K562 (cell line): ENCODE results near the gene YPEL5. TPM values are rescaled to one million over a fixed set of nuclear protein-coding genes. Genes with fewer than 3 reads are reported as not detected.

Experiments
- CBFA2T3 ChIP-seq: fragments of 450-650 bp; IDR thresholded peaks from 2 replicates; pipeline ENCODE4 v1.6.1; 2017
- MAFF ChIP-seq: IDR thresholded peaks from 2 replicates; pipeline ENCODE4 v1.6.1; 2012; ENCODE audit warnings: low read length, improper control_type of control experiment
- POLR2AphosphoS5 ChIP-seq: IDR thresholded peaks from 2 replicates; pipeline ENCODE4 v1.6.1; 2011; ENCODE audit warnings: mild to moderate bottlenecking, low read depth, low read length, moderate library complexity; ENCODE audit not compliant: control insufficient read depth, insufficient read depth
- RAD21 ChIP-seq, 2 experiments: fragments of 250-450 bp in 1 of 2; fragments of 450-650 bp in 1 of 2; sonication (Bioruptor Pico) in 1 of 2; formaldehyde crosslinking in 1 of 2; IDR thresholded peaks in 1 of 2; conservative IDR thresholded peaks in 1 of 2; 2 replicates each; pipeline versions ENCODE4 v1.4.0 to v1.8.0; 2020 to 2022; ENCODE audit warnings: mild to moderate bottlenecking in 2 of 2, moderate library complexity in 1 of 2
- RBM14 ChIP-seq: fragments of 200-400 bp; formaldehyde crosslinking; IDR thresholded peaks from 2 replicates; pipeline ENCODE4 v1.6.1; 2018; ENCODE audit warnings: low read depth, mild to moderate bottlenecking, low read length, moderate library complexity, borderline replicate concordance; ENCODE audit not compliant: insufficient read depth
- TEAD1 ChIP-seq, 2 experiments: fragments of 450-650 bp in 1 of 2; sonication (generic) in 1 of 2; formaldehyde crosslinking; IDR thresholded peaks; 2 replicates each; pipeline versions ENCODE4 v1.4.0 to v1.8.0; 2020 to 2022; ENCODE audit warnings: mild to moderate bottlenecking in 2 of 2, missing genetic modification reagents in 1 of 2
- ZKSCAN3 ChIP-seq: fragments of 250-450 bp; sonication (Bioruptor Pico); IDR thresholded peaks from 2 replicates; pipeline ENCODE4 v1.4.0; 2020
- ZNF217 ChIP-seq: sonication (generic); formaldehyde crosslinking; IDR thresholded peaks from 2 replicates; pipeline ENCODE4 v1.8.0; 2022; ENCODE audit warnings: mild to moderate bottlenecking, missing genetic modification reagents
- ZNF507 ChIP-seq: conservative IDR thresholded peaks from 2 replicates; pipeline ENCODE4 v1.6.1; 2017; ENCODE audit warnings: missing genetic modification characterization, missing compliant biosample characterization
- ZNF717 ChIP-seq: fragments of 250-450 bp; sonication (Bioruptor Pico); IDR thresholded peaks from 2 replicates; pipeline ENCODE4 v1.5.0; 2021
- ZNF780A ChIP-seq: fragments of 250-450 bp; sonication (Bioruptor Pico); IDR thresholded peaks from 2 replicates; pipeline ENCODE4 v1.5.0; 2021; ENCODE audit warnings: mild to moderate bottlenecking
- ZZZ3 ChIP-seq: fragments of 450-650 bp; IDR thresholded peaks from 2 replicates; pipeline ENCODE4 v1.6.1; 2016; ENCODE audit warnings: antibody characterized with exemption, mild to moderate bottlenecking, moderate library complexity
- polyA plus RNA-seq, 8 experiments: library from polyadenylated mRNA; depleted of rRNA in 4 of 8; stranded (reverse) in 5 of 8; unstranded in 3 of 8; fragments of >200 nt; fragmentation: Nextera tagmentation in 2 of 8; fragmentation: Illumina TruSeq in 1 of 8; extraction: Ambion mirVana in 2 of 8; extraction: Trizol in 1 of 8; gene quantifications; 2 replicates each; pipeline versions ENCODE4 v1.2.1 to v1.2.3, GENCODE V29; 2011 to 2014; ENCODE audit warnings: inconsistent platforms in 1 of 8, missing spikeins in 1 of 8
- total RNA-seq, 7 experiments: library from RNA; depleted of rRNA in 6 of 7; stranded (reverse); fragments of >200 nt in 6 of 7; fragmentation: Illumina TruSeq in 2 of 7; extraction: Trizol in 2 of 7; gene quantifications; 2 replicates each; pipeline versions ENCODE4 v1.2.1 to v1.2.3, GENCODE V29; 2011 to 2021; ENCODE audit warnings: low replicate concordance in 1 of 7
- TF ChIP-seq, protein P1 (sequence below): fragments of 450-650 bp; IDR thresholded peaks from 2 replicates; pipeline ENCODE4 v1.6.1; 2016; ENCODE audit warnings: low read depth
- TF ChIP-seq, protein P2 (sequence below): fragments of 450-650 bp; IDR thresholded peaks from 2 replicates; pipeline ENCODE4 v1.7.1; 2018; ENCODE audit warnings: mild to moderate bottlenecking, low read depth; ENCODE audit not compliant: partially characterized antibody
- TF ChIP-seq, protein P3 (sequence below): fragments of 250-450 bp; sonication (Bioruptor Pico); IDR thresholded peaks from 2 replicates; pipeline ENCODE4 v1.8.0; 2021; ENCODE audit warnings: moderate library complexity, mild to moderate bottlenecking, inconsistent platforms

Gene YPEL5
- total and polyA plus RNA-seq, 9 of the 15 experiments (the other 6 are each of a cell fraction or from before 2014, with no cell fraction given): 5.4 to 34.4 (median 12.3) TPM

DNA sequence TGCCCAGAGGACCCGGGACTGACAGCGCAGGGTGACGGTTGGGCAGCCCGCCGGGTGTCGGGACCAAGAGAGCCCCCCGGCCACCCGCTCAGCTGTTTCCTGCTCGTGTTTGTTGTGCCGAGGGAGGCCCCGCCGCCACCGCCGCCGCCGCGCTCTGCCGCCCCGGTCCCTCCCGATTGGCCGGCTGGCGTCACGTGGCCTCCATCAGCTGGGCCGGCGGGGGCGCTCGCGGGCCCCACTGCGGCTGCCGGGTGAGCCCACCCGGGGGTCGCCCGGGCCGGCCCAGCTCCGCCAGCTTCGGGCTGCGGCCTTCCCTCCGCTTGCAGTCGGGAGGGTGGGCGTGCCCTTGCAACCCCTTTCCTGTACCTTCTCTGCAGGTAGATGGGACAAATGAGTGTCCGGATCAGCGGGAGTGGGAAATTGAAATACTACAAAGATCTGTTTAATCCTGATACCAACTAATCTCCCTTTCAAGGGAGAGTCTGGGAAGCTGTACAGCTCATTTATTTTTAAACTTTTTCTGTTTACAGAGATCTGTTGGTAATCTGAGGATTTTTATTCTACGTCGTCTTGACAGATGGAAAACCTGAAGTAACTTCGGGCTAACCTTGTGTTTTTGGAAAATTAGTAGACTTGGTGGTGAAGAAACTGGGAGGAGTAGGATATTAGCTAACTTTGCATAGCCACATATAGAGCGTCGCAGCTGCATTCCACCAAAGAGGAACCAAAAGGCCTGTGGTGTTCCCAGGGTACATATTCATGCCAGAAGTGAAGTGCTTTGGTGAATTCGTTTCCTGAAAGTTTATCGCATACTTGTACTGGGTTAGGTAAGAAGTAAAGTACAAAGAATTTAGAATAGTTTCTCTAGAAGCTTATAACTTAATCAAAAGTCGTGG, 1.2 kb downstream of the YPEL5 start (continued):
- TF ChIP-seq, protein P1, sequence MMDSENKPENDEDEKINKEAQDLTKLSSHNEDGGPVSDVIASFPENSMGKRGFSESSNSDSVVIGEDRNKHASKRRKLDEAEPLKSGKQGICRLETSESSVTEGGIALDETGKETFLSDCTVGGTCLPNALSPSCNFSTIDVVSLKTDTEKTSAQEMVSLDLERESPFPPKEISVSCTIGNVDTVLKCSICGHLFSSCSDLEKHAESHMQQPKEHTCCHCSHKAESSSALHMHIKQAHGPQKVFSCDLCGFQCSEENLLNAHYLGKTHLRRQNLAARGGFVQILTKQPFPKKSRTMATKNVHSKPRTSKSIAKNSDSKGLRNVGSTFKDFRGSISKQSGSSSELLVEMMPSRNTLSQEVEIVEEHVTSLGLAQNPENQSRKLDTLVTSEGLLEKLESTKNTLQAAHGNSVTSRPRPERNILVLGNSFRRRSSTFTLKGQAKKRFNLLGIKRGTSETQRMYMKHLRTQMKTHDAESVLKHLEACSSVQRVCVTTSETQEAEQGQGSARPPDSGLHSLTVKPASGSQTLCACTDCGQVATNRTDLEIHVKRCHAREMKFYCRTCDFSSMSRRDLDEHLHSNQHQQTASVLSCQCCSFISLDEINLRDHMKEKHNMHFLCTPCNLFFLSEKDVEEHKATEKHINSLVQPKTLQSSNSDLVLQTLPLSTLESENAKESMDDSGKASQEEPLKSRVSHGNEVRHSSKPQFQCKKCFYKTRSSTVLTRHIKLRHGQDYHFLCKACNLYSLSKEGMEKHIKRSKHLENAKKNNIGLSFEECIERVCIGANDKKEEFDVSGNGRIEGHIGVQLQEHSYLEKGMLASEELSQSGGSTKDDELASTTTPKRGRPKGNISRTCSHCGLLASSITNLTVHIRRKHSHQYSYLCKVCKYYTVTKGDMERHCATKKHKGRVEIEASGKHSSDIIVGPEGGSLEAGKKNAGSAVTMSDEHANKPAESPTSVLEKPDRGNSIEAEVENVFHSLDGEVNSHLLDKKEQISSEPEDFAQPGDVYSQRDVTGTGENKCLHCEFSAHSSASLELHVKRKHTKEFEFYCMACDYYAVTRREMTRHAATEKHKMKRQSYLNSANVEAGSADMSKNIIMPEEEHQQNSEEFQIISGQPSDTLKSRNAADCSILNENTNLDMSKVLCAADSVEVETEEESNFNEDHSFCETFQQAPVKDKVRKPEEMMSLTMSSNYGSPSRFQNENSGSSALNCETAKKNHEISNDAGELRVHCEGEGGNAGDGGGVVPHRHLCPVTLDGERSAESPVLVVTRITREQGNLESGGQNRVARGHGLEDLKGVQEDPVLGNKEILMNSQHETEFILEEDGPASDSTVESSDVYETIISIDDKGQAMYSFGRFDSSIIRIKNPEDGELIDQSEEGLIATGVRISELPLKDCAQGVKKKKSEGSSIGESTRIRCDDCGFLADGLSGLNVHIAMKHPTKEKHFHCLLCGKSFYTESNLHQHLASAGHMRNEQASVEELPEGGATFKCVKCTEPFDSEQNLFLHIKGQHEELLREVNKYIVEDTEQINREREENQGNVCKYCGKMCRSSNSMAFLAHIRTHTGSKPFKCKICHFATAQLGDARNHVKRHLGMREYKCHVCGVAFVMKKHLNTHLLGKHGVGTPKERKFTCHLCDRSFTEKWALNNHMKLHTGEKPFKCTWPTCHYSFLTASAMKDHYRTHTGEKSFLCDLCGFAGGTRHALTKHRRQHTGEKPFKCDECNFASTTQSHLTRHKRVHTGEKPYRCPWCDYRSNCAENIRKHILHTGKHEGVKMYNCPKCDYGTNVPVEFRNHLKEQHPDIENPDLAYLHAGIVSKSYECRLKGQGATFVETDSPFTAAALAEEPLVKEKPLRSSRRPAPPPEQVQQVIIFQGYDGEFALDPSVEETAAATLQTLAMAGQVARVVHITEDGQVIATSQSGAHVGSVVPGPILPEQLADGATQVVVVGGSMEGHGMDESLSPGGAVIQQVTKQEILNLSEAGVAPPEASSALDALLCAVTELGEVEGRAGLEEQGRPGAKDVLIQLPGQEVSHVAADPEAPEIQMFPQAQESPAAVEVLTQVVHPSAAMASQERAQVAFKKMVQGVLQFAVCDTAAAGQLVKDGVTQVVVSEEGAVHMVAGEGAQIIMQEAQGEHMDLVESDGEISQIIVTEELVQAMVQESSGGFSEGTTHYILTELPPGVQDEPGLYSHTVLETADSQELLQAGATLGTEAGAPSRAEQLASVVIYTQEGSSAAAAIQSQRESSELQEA: no peak
- TF ChIP-seq ZNF217 (CRISPR knock-in tag) (no peak), RBM14 (no peak), POLR2AphosphoS5 (no peak), TEAD1 (CRISPR knock-in tag; IDR thresholded peaks at IDR 0.05) (no peak), ZNF780A (CRISPR knock-in tag) (no peak), ZNF507 (tag) (no peak), ZKSCAN3 (no peak), RAD21 (CRISPR knock-in tag; conservative IDR thresholded peaks at IDR 0.05 in 1 of 2, IDR thresholded peaks at IDR 0.05 in 1 of 2) (no peak), ZNF717 (CRISPR knock-in tag) (no peak), CBFA2T3 (no peak), MAFF (no peak), ZZZ3 (no peak)
- TF ChIP-seq, protein P2, sequence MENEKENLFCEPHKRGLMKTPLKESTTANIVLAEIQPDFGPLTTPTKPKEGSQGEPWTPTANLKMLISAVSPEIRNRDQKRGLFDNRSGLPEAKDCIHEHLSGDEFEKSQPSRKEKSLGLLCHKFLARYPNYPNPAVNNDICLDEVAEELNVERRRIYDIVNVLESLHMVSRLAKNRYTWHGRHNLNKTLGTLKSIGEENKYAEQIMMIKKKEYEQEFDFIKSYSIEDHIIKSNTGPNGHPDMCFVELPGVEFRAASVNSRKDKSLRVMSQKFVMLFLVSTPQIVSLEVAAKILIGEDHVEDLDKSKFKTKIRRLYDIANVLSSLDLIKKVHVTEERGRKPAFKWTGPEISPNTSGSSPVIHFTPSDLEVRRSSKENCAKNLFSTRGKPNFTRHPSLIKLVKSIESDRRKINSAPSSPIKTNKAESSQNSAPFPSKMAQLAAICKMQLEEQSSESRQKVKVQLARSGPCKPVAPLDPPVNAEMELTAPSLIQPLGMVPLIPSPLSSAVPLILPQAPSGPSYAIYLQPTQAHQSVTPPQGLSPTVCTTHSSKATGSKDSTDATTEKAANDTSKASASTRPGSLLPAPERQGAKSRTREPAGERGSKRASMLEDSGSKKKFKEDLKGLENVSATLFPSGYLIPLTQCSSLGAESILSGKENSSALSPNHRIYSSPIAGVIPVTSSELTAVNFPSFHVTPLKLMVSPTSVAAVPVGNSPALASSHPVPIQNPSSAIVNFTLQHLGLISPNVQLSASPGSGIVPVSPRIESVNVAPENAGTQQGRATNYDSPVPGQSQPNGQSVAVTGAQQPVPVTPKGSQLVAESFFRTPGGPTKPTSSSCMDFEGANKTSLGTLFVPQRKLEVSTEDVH: no peak
- TF ChIP-seq, protein P3, sequence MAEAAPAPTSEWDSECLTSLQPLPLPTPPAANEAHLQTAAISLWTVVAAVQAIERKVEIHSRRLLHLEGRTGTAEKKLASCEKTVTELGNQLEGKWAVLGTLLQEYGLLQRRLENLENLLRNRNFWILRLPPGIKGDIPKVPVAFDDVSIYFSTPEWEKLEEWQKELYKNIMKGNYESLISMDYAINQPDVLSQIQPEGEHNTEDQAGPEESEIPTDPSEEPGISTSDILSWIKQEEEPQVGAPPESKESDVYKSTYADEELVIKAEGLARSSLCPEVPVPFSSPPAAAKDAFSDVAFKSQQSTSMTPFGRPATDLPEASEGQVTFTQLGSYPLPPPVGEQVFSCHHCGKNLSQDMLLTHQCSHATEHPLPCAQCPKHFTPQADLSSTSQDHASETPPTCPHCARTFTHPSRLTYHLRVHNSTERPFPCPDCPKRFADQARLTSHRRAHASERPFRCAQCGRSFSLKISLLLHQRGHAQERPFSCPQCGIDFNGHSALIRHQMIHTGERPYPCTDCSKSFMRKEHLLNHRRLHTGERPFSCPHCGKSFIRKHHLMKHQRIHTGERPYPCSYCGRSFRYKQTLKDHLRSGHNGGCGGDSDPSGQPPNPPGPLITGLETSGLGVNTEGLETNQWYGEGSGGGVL (CRISPR knock-in tag): no peak
